GM19438 (cell line): Measurements from ENCODE around the gene TSC22D3.
A peak's percentile ranks its signal among the peaks of the same experiment; 100 is the strongest.

ENCODE experiments used
- ATAC-seq: cut with Tn5 transposase; IDR thresholded peaks from one replicate; pipeline ENCODE4 v1.9.1; 2021; ENCODE audit warnings: low read depth; ENCODE audit not compliant: unreplicated experiment

Gene TSC22D3

GRCh38 chrX:107763647-107764046 lies 11.9 kb downstream of the TSC22D3 start:
- ATAC-seq, result no peak

- ATAC-seq, result no peak
Observed at GRCh38 chrX:107760304-107761077, 15.1 kb downstream of the TSC22D3 start.

- no peak for ATAC-seq
Observed at GRCh38 chrX:107758231-107758766, 17.3 kb downstream of the TSC22D3 start.

- ATAC-seq, result no peak
Observed at GRCh38 chrX:107755721-107756120, 19.9 kb downstream of the TSC22D3 start.

- no peak for ATAC-seq
Observed at GRCh38 chrX:107753187-107753586, 22.4 kb downstream of the TSC22D3 start.

- ATAC-seq, result no peak
Observed at GRCh38 chrX:107752714-107753113, 22.9 kb downstream of the TSC22D3 start.

GRCh38 chrX:107752043-107752442 lies 23.5 kb downstream of the TSC22D3 start:
- no peak for ATAC-seq

- ATAC-seq, result no peak
Observed at GRCh38 chrX:107750861-107751445, 24.6 kb downstream of the TSC22D3 start.

GRCh38 chrX:107750263-107750662 lies 25.3 kb downstream of the TSC22D3 start:
- no peak for ATAC-seq

GRCh38 chrX:107748506-107748905 lies 27.1 kb downstream of the TSC22D3 start:
- no peak for ATAC-seq

- ATAC-seq, result no peak
Observed at GRCh38 chrX:107747596-107748161, 27.9 kb downstream of the TSC22D3 start.

GRCh38 chrX:107744868-107745267 lies 30.7 kb downstream of the TSC22D3 start:
- ATAC-seq, result no peak

GRCh38 chrX:107743995-107744394 lies 31.6 kb downstream of the TSC22D3 start:
- ATAC-seq, result no peak

GRCh38 chrX:107742700-107743191 lies 32.8 kb downstream of the TSC22D3 start:
- ATAC-seq, result no peak

- peak; percentile 8 for ATAC-seq
Observed at GRCh38 chrX:107741404-107741790, 34.2 kb downstream of the TSC22D3 start.

- no peak for ATAC-seq
Observed at GRCh38 chrX:107739541-107739940, 36.0 kb downstream of the TSC22D3 start.

GRCh38 chrX:107738768-107739167 lies 36.8 kb downstream of the TSC22D3 start:
- ATAC-seq, result no peak

- ATAC-seq, result no peak
Observed at GRCh38 chrX:107738272-107738671, 37.3 kb downstream of the TSC22D3 start.

- ATAC-seq, result no peak
Observed at GRCh38 chrX:107736781-107737531, 38.6 kb downstream of the TSC22D3 start.

GRCh38 chrX:107734646-107735045 lies 40.9 kb downstream of the TSC22D3 start:
- no peak for ATAC-seq

GRCh38 chrX:107733686-107734085 lies 41.9 kb downstream of the TSC22D3 start:
- no peak for ATAC-seq
